HFF-Myc (cell line): ENCODE data around the gene FMO4.
A peak's percentile ranks its signal among the peaks of the same experiment; 100 is the strongest.

Experiments
- DNase-seq: peaks from one replicate; pipeline ENCODE4 v3.0.0-alpha.2; 2011; ENCODE audit warnings: low read depth; ENCODE audit errors: extremely low read depth
- H3K4me3 ChIP-seq: replicated peaks from 2 replicates; pipeline ENCODE4 v1.5.1; 2011; ENCODE audit warnings: low read depth, mild to moderate bottlenecking, control low read depth, low read length
- CTCF ChIP-seq: IDR thresholded peaks from 2 replicates; pipeline ENCODE4 v1.5.1; 2012; ENCODE audit warnings: mild to moderate bottlenecking, low read depth, low read length, control low read depth; ENCODE audit errors: missing control alignments

The FMO4 gene, protein sequence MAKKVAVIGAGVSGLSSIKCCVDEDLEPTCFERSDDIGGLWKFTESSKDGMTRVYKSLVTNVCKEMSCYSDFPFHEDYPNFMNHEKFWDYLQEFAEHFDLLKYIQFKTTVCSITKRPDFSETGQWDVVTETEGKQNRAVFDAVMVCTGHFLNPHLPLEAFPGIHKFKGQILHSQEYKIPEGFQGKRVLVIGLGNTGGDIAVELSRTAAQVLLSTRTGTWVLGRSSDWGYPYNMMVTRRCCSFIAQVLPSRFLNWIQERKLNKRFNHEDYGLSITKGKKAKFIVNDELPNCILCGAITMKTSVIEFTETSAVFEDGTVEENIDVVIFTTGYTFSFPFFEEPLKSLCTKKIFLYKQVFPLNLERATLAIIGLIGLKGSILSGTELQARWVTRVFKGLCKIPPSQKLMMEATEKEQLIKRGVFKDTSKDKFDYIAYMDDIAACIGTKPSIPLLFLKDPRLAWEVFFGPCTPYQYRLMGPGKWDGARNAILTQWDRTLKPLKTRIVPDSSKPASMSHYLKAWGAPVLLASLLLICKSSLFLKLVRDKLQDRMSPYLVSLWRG

GRCh38 chr1:171313835-171314320 lies at the start of gene FMO4:
FMO4 (plus strand) TSS chr1:171314183; CDS start chr1:171319826, 5,643 bp downstream.
- no peak within 1 kb of the TSS; the same call in 1 of the 2 replicates for H3K4me3 ChIP-seq
- peak; percentile 74 for TF ChIP-seq CTCF
- peak; percentile 98 for DNase-seq

GRCh38 chr1:171265686-171266085 lies 48.3 kb upstream of the FMO4 start:
- DNase-seq: no peak
- TF ChIP-seq CTCF: no peak

DNA sequence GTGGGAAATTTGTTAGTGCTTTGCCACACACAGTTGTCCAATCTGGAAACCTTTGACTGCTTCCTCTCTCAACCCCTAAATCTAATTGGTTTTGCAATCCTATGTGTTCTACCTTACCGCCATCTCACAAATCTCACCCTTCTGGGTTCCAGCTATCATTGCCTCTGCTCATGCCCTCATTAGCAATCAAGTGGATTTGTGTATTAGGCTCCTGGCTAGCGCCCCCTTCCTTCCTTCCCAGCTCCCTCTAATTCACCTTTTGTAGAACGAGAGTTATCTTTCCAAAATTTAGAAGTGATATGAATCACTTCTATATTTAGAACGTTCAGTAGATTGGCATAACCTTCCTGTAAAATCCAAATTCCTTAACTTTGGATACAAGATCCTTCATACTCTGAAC lies 47.1 kb upstream of the FMO4 start:
- TF ChIP-seq CTCF: no peak
- no peak for DNase-seq

More at GRCh38 chr1:171265686-171266085, 48.3 kb upstream of the FMO4 start:
- no peak overlapping the region for H3K4me3 ChIP-seq

DNA sequence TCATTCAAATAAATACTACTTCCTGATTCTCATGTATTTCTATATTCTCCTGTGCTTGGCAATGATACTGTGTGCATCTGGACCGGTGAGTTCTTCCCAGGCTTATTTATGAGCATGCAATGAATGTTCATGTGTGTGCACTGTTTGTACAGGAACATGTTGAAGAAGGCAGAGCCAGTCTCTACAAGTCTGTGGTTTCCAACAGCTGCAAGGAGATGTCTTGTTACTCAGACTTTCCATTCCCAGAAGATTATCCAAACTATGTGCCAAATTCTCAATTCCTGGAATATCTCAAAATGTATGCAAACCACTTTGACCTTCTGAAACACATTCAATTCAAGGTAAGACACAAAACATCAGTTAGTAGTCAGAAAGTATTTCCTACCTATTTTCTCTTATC lies 46.6 kb upstream of the FMO4 start:
- TF ChIP-seq CTCF: no peak
- DNase-seq: peak; percentile 59
- no peak overlapping the region for H3K4me3 ChIP-seq

More for the DNA sequence above, 47.1 kb upstream of the FMO4 start:
- no peak overlapping the region for H3K4me3 ChIP-seq

DNA sequence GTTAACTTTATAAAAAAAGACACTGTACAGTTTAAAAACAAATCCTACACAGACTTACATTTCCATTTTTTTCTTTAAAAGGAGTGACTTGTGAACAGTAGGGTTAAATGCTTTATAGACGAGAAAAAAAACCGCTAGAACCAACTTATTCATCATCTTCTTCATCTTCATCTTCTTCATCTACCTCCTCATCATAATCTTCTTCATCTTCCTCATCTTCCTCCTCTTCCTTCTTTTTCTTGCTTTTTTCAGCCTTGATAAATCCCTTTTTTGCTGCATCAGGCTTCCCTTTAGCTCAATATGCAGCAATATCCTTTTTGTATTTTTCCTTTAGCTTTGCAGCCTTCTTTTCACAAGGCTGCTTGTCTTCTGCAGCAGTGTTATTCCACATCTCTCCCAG lies 43.2 kb upstream of the FMO4 start:
- DNase-seq: no peak
- no peak for TF ChIP-seq CTCF
- H3K4me3 ChIP-seq: no peak overlapping the region

DNA sequence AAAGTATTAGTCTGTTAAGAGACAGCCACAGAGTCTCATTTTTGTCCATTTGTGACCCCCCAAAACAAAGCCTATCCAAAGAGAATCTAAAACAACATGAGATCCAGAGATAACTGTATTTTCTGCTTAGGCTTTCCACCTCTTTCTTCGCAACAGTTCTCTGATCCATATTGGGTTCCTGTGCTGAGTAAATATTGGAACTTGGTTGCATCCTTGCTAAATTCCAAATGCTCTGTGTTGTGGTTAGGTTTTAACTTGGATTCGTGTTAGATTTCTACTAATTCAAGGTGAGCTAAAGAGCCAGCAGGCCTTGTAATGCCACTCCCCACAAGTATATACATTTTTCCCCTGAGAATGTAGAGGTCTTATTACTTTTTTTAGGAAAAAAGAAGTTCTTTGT lies 36.4 kb upstream of the FMO4 start:
- no peak for DNase-seq
- H3K4me3 ChIP-seq: no peak overlapping the region
- TF ChIP-seq CTCF: no peak
